AG20443 (cell line): Measurements from ENCODE around the gene TTLL10.
"Not testable (repeated sequence)": the region's sequence is repeated elsewhere in the genome, so short reads cannot be mapped to it uniquely, and the experiment has no call there.

Experiments used
- DNase-seq: peaks from one replicate; pipeline ENCODE4 v3.0.0; 2012; ENCODE audit warnings: low spot score, mixed read lengths

Gene TTLL10

GRCh38 chr1:1173061-1173792 lies 453 bp upstream of the TTLL10 start:
- DNase-seq: no peak

DNA sequence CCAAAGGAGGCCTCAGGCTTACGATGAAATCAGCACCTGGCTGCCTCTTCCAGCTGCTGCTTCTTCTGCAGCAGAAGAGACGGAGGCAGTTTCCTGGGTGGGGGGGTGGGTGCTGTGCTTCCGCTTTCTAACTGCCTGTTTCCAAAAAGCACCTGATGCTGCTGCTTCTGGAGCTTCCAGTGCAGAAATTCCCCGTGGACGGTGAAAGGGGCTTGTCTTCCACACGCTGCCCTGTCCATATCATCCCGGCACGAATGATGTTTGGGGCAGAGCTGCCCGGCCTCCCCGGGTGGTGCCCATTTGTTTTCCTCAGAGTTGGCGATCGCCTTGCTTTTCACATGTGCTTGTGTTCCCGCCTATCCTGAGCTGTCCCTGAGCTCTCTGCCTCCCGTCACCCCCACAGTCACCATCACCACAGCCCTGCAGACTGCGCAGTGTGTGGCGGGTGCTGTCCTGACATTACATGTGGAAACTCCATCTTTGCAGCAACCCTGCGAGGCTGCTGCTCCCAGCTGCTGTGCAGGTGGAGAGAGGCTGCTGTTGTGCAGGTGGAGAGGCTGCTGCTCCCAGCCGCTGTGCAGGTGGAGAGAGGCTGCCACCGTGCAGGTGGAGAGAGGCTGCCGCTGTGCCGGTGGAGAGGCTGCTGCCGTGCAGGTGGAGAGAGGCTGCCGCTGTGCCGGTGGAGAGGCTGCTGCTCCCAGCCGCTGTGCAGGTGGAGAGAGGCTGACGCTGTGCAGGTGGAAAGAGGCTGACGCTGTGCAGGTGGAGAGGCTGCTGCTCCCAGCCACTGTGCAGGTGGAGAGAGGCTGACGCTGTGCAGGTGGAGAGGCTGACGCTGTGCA lies 1.8 kb downstream of the TTLL10 start:
- no peak for DNase-seq

DNA sequence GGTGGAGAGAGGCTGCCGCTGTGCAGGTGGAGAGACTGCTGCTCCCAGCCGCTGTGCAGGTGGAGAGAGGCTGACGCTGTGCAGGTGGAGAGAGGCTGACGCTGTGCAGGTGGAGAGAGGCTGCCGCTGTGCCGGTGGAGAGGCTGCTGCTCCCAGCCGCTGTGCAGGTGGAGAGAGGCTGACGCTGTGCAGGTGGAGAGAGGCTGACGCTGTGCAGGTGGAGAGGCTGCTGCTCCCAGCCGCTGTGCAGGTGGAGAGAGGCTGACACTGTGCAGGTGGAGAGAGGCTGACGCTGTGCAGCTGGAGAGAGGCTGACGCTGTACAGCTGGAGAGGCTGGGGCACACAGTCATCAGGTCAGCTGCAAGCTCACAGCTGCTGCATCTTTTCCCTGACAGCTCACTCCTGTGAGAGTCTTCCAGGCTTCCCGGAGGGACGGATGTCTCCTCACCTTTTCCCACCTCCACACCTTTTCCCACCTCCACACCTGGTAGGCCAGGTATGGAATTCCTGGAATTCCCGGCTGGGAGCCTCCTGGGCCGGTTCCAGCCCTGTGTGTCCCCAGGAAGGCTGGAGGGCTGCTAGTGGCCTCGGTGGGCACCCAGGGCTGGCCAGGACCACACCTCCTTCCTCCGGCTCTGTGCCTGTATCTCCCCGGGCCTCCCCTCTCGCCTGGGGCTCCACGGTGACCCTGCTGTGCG lies 2.5 kb downstream of the TTLL10 start:
- DNase-seq: not testable (repeated sequence)

- DNase-seq: no peak
These were observed 3.3 kb downstream of the TTLL10 start for GRCh38 chr1:1176931-1177330.

DNA sequence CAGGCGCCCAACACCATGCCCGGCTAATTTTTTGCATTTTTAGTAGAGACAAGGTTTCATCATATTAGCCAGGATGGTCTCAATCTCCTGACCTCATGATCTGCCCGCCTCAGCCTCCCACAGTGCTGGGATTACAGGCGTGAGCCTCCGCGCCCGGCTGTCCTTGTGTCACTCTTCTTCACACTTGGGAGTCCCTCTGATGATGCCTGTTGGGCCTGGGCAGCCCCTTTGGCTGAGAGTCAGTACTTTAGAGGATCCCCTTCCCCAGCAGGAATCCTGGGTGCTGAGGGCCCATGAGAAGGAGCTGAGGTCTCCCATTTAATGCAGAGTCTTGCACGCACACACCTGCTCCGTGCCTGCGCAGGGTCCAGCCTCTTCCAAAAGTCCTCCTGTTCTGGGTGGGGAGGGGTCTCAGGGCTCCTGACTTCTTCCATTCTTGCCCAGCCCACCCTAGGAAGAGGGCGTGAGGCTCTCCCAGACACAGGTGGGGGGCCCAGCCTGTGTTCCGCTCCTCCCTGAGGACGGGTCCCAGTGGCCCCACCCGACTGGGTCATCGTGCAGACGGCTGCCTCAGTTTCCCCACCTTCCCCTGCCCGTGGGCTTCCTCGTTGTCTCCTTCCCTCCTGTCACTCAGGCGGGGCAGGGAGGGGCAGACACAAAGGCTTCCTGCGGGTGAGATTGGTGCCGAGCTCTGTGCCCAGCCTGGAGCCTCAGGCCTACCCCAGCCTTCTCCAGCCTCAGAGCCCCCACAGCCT lies 3.9 kb downstream of the TTLL10 start:
- no peak for DNase-seq

DNA sequence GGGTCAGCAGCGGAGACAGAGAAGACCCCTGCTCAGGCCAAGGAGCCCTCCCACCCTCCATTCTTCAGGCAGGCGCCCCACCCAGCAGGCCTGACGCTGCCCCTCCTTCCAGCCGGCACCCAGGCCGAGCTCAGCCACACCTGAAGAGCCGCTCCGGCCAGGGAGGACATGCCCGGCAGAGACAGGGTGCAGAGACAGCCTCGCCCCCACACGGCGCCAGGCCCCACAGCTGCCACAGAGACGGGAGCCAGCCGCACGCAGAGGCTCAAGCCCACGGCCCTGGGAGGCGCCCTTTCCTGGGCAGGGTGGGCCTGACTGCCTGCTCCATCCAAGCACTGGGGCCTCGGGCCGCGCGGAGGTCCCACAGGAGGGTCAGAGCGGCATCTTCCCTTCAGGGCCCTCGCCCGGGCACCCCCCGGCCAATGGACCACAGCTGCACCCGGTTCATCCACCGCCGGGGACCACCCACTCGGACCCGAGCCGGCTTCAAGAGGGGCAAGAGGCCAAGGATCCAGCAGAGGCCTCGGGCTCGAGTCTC lies 5.2 kb downstream of the TTLL10 start:
- DNase-seq: no peak

DNA sequence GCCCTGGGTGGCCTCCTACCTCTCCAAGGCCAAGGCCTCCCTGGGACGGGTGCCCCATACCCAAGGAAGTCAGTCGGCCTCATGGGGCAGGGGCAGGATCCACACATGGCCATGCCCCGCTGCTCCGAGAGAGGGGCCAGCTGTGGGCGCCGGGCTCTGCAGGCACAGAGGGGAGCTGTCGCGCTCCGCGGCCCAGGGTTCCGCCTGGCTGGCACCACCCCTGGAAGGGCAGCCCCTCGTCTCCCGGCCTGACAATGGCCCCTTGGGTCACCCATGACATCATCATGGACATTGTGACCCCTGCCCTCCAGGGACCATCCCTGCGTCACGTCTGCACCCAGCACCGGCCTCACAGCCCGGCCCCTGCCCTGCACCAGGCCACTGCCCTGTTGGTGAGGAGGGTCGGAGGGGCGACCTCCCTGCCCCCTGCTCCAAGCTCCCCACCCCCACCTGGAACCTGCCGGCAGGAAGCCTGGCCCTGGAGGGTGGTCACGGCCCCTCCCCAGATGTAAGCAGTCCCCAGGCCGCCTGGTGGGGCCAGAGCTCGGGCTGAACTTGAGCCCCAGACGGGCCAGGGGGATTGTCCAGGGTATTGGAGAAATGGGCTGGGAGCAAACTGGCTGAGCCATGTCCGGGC lies 5.8 kb downstream of the TTLL10 start:
- DNase-seq: no peak

GRCh38 chr1:1179983-1180861 lies 6.5 kb downstream of the TTLL10 start:
- DNase-seq: no peak

- DNase-seq: no peak
These were observed 7.7 kb downstream of the TTLL10 start for GRCh38 chr1:1181129-1181937.

GRCh38 chr1:1181938-1182410 lies 8.3 kb downstream of the TTLL10 start:
- no peak for DNase-seq

- DNase-seq: no peak
These were observed 9.0 kb downstream of the TTLL10 start for GRCh38 chr1:1182491-1183220.

GRCh38 chr1:1183221-1183747 lies 9.6 kb downstream of the TTLL10 start:
- DNase-seq: no peak

- no peak for DNase-seq
These were observed 10.4 kb downstream of the TTLL10 start for GRCh38 chr1:1183833-1184775.

DNA sequence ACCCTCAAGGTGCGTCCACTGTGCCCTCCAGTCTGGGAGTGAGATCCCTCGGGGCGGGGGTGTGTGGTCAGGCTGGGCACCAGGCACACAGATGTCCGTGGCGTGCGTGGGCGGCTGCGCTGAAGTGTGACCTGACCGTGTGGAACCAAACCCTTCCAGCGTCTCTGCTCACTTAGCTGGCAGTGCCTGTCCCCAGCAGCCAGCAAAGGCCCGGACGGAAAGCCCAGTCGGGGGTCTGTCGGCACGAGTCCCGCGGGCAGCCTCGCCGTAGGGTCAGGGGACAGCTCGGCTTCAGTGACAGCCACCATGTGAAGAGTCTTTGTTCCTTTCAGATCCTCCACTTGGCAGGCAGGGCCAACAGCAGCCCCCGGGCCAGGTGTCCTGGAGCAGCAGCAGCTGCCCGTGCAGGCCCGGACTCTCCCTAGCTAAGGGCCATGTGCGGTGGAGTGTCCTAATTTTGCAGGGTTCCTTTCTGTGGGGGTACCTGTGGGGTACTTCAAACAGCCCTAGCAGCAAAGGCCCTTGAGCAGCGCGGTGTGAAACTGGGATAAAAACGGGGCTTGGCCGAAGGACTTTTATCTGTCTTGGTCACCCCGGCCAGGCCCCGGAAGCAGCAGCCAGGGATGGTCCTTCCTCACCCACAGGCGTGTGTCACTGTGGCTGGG lies 11.6 kb downstream of the TTLL10 start:
- no peak for DNase-seq

DNA sequence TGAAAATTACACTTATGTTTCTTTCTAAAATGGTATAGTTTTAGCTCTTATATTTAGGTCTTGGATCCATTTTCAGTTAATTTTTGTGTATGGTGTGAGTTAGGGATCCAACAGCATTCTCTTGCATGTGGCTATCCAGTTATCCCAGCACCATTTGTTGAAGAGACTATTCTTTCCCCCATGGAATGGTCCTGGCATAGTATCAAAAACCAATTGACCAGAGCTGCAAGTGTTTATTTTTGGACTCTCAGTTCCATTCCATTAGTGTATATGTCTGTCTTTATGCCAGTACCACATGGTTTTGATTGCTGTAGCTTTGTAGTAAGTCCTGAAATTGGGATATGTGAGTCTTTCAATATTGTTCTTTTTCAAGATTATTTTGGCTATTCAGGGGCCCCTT lies 14.3 kb downstream of the TTLL10 start:
- no peak for DNase-seq

GRCh38 chr1:1189111-1189510 lies 15.4 kb downstream of the TTLL10 start:
- DNase-seq: no peak

DNA sequence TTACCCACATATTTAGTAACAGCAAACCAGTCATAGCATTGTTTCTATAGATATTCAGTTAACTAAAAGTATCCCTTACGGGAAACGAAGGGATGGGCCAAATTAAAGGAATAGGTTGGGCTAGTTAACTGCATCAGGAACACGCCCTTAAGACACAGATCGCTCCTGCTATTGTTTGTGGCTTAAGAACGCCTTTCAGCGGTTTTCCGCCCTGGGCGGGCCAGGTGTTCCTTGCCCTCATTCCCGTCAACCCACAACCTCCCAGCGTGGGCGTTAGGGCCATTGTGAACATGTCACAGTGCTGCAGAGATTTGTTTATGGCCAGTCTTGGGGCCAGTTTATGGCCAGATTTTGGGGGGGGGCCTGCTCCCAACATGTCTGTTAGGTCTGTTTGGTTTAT lies 18.1 kb downstream of the TTLL10 start:
- no peak for DNase-seq
